Testis (tissue), 2 donors: ENCODE results near the gene TRIM71.

Experiments
- CTCF ChIP-seq, 3 experiments: fragments of 450-650 bp in 2 of 3; fragments of 200-600 bp in 1 of 3; sonication (generic) in 1 of 3; IDR thresholded peaks; one replicate each; pipeline ENCODE4 v1.5.1; 2016 to 2019; ENCODE audit warnings: antibody characterized with exemption in 3 of 3, mild to moderate bottlenecking in 2 of 3, moderate library complexity in 1 of 3
- POLR2A ChIP-seq: fragments of 450-650 bp; IDR thresholded peaks from one replicate; pipeline ENCODE4 v1.6.1; 2017; ENCODE audit warnings: antibody characterized with exemption, mild to moderate bottlenecking, moderate library complexity

GRCh38 chr3:32870373-32871095 is 52.7 kb downstream of the TRIM71 start:
- TF ChIP-seq CTCF (IDR thresholded peaks at IDR 0.05) (no peak), POLR2A (no peak)
